Measurements from ENCODE around the gene STX17.
"Not testable (repeated sequence)": the region's sequence is repeated elsewhere in the genome, so short reads cannot be mapped to it uniquely, and the experiment has no call there.

Gene STX17

GRCh38 chr9:99906403-99907207, at the start of gene STX17:
TSS of gene STX17 (plus strand) at chr9:99906654. CDS start at chr9:99915240, 8,586 bp downstream.
- peak; percentile 82 for DNase-seq (ENCODE audit: low read depth)

DNA sequence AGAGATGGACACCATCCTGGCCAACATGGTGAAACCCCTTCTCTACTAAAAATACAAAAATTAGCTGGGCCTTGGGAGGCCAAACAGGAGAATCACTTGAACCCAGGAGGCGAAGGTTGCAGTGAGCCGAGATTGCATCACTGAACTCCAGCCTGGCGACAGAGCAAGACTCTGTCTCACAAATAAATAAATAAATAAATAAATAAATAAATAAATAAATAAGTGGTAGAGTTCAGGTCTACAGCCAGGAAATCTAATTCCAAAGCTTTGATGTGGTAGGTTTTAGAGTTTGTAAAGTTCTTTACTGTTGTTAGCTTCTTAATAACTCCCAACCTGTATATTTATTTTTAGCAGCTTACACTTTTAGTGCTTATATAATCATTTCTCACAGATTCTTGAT, 48.9 kb upstream of the STX17 start:
- not testable (repeated sequence) for DNase-seq (ENCODE audit: low read depth)

DNA sequence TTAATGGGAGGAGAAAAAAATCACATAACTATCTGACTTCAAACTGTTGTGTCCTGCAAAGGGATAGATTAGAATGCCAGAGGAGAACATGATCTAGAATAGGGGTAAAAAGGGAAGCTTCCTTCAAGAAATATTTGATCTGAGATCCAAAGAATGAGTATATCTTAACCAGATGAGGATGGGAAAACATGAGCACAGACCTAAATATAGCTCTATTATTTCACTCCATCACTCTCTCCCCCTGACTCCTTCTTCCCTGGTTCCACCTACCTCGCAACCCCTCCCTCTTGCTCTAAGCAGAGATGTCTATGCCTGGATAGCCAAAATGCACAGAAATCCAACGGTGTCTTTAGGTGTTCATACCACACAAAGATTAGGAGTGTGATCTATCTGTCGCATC, 48.4 kb upstream of the STX17 start:
- no peak for DNase-seq (ENCODE audit: low read depth)

- peak; percentile 56 for DNase-seq (ENCODE audit: low read depth)
Measured at GRCh38 chr9:99859243-99859980, 47.0 kb upstream of the STX17 start.

DNA sequence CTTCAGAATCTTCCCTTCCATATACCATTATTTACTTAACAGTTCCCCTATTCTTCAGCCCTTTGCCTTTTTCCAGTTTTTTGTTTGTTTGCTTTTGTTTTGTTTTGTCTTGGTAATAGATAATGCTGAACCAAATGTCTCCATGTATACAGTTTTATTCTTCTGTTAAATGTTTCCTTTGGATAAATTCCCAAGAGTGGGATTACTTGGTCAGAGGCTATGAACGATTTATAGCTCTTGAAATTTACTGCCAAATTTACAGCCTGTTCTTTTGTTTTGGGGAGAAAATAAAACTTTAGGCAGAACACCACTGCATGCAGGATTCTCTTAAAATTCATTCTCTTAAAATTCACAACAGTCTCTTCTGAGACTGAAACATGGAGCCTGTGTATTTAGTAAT, 46.2 kb upstream of the STX17 start:
- no peak for DNase-seq (ENCODE audit: low read depth)

DNA sequence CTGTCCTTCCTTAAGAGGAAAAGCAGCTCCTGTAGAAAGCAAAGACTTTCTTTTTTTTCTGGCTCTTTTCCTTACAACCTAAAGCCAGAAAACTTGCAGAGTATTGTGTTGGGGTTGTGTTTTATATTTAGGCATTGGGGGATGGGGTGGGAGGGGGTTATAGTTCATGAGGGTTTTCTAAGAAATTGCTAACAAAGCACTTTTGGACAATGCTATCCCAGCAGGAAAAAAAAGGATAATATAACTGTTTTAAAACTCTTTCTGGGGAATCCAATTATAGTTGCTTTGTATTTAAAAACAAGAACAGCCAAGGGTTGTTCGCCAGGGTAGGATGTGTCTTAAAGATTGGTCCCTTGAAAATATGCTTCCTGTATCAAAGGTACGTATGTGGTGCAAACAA, 42.5 kb upstream of the STX17 start:
- DNase-seq (ENCODE audit: low read depth), result no peak

DNA sequence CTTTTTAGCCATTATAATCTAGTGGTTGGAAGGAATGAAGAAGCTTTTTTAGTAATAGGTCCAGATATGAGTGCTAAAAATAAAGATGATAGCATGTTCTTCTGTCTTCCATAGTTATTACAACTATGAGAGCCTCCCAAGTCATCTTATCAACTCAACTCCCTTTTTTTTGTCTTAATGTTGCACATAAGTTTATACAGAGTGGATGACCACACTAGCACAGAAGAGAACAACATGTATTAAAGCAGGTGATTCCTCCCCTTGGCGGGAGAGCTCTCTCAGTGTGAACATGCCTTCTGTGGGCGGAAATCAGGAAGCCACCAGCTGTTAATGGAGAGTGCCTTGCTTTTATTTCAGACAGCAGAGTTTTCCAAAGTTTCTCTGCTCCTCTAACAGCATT, 40.1 kb upstream of the STX17 start:
- no peak for DNase-seq (ENCODE audit: low read depth)

GRCh38 chr9:99867536-99867935, 38.9 kb upstream of the STX17 start:
- peak; percentile 50 for DNase-seq (ENCODE audit: low read depth)

DNA sequence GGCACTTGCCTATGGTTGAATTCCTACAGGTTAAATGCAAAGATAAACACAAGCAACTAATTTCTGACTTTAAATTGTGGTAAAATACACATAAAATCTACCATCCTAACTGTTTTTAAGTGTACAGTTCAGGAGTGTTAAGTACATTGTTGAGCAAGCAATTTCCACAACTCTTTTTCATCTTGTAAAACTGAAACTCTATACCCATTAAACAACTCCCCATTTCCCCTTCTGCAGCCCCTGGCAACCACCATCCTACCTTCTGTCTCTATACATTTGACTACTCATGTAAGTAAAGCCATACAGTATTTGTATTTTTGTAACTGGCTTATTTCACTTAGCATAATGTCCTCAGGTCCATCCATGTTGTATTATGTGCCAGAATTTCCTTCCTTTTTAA, 38.5 kb upstream of the STX17 start:
- DNase-seq (ENCODE audit: low read depth), result no peak

DNA sequence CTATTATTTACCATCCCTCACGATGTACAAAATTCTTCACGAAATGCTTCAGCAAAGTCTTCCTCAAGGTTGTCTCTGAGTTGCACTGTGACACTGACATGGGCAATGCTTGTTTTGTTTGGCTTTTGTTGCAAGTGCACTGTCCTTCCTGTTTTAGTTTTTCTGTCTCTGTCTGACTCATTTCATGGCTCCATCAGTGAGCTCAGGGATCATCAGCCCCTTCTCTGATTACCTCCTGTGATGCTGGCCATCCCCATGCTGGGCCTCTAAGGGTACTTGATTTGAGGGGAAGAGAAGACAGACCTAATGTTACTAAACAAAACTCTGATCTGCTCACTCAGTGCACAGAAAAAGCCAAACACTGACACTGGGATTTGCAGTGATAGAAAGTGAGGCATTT, 37.6 kb upstream of the STX17 start:
- peak; percentile 32 for DNase-seq (ENCODE audit: low read depth)

- peak; percentile 63 for DNase-seq (ENCODE audit: low read depth)
Measured at GRCh38 chr9:99870126-99870525, 36.3 kb upstream of the STX17 start.

DNA sequence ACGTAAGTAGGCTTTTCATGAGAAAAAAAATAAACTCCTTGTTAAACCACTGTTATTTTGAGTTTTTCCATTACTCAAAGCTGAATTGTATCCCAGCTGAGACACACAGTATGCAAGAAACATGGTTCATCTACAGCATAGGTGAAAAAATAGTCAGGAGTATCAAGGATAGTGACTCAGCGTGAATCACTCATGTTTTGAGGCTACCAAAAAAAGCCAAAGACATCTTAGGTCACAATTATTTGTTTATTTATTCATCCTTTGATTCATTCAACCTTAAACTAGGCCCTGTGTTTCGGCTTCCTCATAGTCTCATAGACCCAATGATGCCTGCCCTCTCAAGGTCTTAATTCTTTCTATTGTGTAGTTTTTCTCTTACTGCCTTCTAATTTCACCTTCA, 32.9 kb upstream of the STX17 start:
- DNase-seq (ENCODE audit: low read depth), result peak; percentile 91

GRCh38 chr9:99873943-99874584, 32.4 kb upstream of the STX17 start:
- peak; percentile 24 for DNase-seq (ENCODE audit: low read depth)

GRCh38 chr9:99876190-99876589, 30.3 kb upstream of the STX17 start:
- DNase-seq (ENCODE audit: low read depth), result no peak

GRCh38 chr9:99878651-99879050, 27.8 kb upstream of the STX17 start:
- DNase-seq (ENCODE audit: low read depth), result peak; percentile 35

- DNase-seq (ENCODE audit: low read depth), result no peak
Measured at GRCh38 chr9:99881769-99882168, 24.7 kb upstream of the STX17 start.

GRCh38 chr9:99885747-99886146, 20.7 kb upstream of the STX17 start:
- no peak for DNase-seq (ENCODE audit: low read depth)

DNA sequence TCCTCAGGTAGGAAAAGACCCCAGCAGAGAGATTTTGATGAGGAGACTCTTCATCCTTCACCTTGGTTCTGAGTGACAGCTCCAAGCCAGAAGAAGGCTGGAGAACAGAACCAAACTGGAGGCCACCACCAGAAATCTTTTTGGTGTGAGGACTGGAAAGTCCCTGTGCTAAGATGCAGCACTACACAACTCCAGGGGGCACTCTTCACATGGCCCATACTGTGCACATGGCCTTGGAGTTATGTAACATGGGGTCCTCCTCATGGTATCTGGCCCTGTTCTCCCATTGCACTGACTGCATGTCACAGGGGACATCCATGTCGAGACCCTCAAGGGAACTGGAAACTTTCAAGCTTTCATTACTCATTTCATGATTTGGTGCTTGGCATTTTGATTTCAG, 17.3 kb upstream of the STX17 start:
- DNase-seq (ENCODE audit: low read depth), result no peak

GRCh38 chr9:99894826-99895225, 11.6 kb upstream of the STX17 start:
- DNase-seq (ENCODE audit: low read depth), result no peak

DNA sequence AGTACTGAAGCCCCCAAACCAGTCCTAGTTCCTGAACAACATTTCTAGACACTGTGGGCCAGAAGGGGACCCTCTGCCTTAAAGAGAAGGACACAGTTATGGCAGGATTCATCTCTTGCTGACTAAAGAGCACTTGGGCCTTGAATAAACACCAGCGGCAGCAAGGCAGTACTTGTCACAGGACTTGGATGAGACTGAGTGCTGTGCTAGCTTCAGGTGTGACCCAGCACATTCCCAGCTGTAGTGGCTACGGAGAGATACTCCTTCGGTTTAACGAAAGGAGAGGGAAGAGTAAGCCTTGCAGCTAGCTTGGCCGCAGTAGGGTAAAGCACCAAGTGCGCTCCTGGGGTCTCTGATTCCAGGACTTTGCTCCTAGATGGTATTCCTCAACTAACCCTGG, 10.9 kb upstream of the STX17 start:
- DNase-seq (ENCODE audit: low read depth), result no peak

DNA sequence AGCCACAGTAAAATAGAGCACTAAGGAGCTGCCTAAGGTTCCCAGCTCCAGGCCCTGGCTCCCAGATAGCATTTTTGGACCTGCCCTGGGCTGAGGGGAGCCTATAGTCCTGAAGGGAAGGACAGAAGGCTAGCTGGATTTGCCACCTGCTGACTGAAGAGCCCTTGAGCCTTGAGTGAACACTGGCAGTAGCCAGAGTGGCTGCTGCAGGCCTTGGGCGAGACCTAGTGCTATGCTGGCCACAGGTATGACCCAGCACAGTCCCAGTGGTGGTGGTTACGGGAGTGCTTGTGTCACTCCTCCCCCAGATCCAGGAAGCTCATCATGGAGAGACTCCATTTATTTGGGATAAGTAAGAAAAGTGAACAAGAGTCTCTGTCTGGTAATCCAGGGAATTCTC, 10.3 kb upstream of the STX17 start:
- DNase-seq (ENCODE audit: low read depth), result no peak

DNA sequence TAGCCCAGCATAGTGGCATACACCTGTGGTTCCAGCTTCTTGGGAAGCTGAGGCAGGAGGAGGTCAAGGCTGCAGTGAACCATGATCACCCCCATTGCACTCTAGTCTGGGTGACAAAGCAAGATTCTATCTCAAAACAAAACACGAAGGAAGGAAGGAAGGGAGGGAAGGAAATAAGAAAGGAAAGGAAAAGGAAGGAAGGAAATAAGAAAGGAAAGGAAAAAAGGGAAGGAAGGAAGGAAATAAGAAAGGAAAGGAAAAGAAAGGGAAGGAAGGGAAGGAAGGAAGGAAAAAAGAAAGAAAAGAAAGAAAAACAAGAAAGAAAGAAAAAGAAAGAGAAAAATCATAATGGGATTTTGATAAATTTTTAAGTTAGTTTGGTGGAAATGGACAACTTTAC, 3.1 kb upstream of the STX17 start:
- DNase-seq (ENCODE audit: low read depth), result no peak

DNA sequence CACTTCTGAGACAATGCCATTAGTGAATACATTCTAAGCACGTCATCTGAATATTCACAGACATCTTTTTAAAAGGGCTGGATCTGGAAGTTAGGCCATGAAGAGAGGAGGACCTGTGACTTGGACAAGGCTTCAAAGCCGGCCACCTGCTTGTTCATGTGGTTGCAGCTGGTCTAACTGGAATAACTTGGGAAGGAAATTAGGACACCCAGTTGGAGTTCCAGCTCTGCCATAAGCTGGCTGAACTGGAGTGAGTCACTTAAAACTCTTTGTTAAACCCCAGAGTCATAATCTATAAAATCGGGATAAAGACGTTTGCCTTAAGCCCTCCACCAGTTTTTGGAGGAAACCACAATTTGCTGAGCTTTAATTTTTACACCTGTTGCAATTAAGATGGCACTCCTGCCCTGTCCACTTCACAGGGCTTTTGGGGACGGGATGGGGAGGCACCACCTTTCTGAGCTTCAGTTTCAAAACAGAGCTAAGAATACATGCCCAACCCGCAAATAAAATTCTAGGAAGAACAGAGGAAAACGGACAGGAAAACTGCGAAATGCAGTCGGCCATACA, 536 bp upstream of the STX17 start:
- DNase-seq (ENCODE audit: low read depth), result peak; percentile 29

Measured in ELR (cell line).